Measurements from ENCODE around the gene BMERB1. TPM values are rescaled to one million over a fixed set of nuclear protein-coding genes. Genes with fewer than 3 reads are reported as not detected.
"Not testable (repeated sequence)": the region's sequence is repeated elsewhere in the genome, so short reads cannot be mapped to it uniquely, and the experiment has no call there.

The BMERB1 gene
- total RNA-seq, 1 donor from 2014 or later = 60.7 TPM

DNA sequence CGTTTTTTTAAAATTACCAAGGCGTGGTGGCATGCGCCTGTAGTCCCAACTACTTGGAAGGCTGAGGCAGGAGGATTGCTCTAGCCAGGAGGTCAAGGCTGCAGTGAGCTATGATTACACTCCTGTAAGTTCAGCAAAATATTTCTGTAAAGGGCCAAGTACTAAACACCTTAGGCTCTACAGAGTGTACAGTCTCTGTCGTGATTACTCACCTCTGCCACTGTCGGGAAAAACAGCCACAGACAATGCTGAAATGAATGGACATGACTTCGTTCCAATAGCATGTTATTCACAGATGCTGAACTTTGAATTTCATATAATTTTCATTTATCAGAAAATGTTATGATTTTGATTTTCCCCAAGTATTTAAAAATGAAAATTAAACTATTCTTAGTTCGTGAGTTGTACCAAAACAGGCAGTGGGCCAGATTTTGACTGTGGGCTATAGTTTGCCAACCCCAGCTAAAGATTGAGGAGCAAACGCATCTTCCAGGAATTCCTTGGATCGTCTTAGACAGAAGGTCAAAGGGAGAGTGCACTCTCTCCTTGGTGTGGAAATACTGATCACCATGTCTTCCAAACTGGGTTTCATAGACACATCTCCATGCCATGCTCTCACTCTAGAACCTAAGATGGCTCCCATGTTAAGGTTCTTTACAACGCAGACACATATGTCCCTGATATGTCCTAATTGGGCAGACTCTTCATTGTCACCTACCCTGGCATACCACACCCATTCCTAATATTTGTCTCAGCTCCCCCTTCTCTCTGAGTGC, 119.1 kb downstream of the BMERB1 start:
- DNase-seq (ENCODE audit: low spot score) = no peak

GRCh38 chr16:15556130-15556529, 121.7 kb downstream of the BMERB1 start:
- no peak for DNase-seq (ENCODE audit: low spot score)

- DNase-seq (ENCODE audit: low spot score) = no peak
These were observed 122.9 kb downstream of the BMERB1 start for GRCh38 chr16:15557258-15557657.

- no peak for DNase-seq (ENCODE audit: low spot score)
These were observed 124.8 kb downstream of the BMERB1 start for GRCh38 chr16:15559176-15559575.

DNA sequence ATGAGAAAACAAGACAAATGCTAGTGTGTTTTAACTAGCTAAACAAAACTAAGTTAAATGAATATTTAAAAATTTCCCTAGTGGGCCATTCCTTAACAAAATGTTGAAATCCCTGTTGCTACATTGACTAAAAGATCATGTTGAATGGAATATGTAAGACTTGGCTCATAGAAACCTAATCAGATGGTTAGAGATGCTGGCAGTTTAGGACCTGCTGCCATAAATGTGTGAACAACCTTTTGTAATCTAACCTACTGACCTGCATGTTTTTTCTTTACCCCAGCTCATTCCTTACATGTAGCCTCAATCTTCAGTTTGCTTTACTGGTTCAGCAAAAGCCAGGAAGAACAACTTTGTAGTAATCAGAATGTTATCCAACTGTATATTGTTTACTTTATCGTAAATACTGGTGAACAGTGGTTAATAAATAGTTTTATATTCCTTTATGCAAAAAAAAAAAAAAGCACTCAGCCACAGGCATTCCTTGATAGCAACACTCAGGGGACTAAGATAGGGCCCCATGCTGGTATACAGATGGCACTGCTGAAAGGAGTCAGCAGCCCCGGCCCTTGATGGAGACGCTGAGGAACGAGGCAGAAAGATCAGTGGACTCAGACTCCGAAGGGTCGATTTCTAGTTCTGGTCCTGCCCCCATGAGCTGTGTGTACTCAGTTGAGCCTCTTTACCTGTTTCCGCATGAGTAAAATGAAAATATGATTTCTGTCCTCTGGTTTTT, 130.4 kb downstream of the BMERB1 start:
- DNase-seq (ENCODE audit: low spot score) = no peak

GRCh38 chr16:15566095-15566494, 131.7 kb downstream of the BMERB1 start:
- no peak for DNase-seq (ENCODE audit: low spot score)

DNA sequence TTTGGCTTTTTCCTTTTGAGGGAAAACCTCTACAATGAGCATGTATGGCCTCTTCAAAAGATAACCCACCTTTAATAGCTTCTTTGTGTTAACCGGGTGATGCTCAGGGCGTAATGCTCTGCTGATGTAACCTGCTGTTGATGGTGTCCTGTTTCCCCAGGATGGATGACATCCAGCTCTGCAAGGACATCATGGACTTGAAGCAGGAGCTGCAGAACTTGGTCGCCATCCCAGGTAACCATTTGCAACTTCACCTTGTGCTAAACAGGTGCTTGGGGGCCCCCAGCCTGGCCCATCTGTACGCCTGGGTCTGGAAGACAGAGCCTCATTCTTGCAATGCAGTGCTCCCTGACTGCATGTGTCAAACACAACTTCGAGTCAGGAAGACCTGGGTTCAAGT, 133.4 kb downstream of the BMERB1 start:
- no peak for DNase-seq (ENCODE audit: low spot score)

GRCh38 chr16:15570666-15571065, 136.3 kb downstream of the BMERB1 start:
- not testable (repeated sequence) for DNase-seq (ENCODE audit: low spot score)

DNA sequence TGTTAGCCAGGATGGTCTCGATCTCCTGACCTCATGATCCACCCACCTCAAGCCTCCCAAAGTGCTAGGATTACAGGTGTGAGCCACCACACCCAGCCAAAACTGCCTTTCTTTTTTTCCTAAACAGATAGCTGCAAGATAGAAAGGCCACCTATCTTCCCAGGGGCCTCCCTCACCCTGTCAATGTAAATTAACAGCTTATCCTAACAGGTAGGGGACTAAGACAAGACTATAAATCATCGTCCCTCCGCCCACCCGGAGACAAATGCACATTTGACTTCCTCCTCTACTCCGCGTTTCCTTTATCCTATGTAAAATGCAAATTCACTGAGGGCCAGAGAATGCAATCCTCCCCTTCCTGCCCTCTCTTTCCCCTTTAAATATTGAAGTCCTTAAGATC, 137.2 kb downstream of the BMERB1 start:
- DNase-seq (ENCODE audit: low spot score) = no peak

- DNase-seq (ENCODE audit: low spot score) = no peak
These were observed 138.1 kb downstream of the BMERB1 start for GRCh38 chr16:15572329-15573001.

DNA sequence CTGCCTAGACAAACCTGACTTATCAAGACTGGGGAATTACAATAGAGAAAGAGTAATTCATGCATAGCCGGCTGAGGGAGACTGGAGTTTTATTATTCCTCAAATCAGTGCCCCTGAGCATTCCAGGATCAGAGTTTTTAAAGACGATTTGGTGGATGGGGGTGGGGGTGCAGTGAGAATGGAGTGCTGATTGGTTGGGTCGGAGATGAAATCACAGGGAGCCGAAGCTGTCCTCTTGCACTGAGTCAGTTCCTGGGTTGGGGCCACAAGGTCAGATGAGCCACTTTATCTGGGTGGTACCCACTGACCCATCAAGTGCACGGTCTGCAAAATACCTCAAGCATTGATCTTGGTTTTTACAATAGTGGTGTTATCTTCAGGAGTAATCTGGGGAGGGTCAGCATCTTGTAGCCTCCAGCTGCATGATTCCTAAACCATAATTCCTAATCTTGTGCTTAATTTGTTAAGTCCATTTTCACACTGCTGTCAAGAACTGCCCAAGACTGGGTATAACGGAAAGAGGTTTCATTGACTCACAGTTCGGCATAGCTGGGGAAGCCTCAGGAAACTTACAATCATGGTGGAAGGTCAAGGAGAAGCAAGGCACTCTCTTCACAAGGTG, 139.0 kb downstream of the BMERB1 start:
- DNase-seq (ENCODE audit: low spot score) = no peak

DNA sequence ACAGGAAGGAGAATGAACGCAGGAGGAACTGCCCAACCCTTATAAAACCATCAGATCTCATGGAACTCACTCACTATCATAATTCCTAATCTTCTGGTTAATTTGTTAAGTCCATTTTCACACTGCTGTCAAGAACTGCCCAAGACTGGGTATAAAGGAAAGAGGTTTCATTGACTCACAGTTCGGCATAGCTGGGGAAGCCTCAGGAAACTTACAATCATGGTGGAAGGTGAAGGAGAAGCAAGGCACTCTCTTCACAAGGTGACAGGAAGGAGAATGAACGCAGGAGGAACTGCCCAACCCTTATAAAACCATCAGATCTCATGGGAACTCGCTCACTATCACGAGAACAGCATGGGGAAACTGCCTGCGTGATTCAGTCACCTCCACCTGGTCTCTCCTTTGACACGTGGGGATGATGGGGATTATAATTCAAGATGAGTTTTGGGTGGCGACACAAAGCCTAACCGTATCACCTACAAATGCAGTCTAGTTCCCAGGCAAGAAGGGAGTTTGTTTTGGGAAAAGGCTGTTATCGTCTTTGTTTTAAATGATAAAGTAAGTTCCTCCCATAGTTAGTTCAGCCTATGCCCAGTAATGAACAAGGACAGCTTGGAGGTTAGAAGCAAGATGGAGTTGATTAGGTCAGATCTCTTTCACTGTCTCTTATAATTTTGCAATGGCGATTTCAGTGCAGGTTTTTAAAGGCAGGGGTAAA, 139.7 kb downstream of the BMERB1 start:
- not testable (repeated sequence) for DNase-seq (ENCODE audit: low spot score)

DNA sequence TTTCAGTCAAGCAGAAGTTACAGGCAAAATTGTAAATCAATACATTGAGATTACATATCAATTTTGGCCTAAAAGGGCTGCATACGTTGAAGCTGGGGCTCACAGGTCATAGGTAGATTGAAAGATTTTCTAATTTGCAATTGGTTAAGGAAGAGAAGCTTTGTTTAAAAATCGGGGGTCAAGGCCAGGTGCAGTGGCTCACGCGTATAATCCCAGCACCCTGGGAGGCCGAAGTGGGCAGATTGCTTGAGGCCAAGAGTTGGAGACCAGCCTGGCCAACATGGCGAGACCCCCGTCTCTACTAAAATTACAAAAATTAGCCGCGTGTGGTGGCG, 140.2 kb downstream of the BMERB1 start:
- no peak for DNase-seq (ENCODE audit: low spot score)

GRCh38 chr16:15575293-15576049, 141.1 kb downstream of the BMERB1 start:
- no peak for DNase-seq (ENCODE audit: low spot score)

DNA sequence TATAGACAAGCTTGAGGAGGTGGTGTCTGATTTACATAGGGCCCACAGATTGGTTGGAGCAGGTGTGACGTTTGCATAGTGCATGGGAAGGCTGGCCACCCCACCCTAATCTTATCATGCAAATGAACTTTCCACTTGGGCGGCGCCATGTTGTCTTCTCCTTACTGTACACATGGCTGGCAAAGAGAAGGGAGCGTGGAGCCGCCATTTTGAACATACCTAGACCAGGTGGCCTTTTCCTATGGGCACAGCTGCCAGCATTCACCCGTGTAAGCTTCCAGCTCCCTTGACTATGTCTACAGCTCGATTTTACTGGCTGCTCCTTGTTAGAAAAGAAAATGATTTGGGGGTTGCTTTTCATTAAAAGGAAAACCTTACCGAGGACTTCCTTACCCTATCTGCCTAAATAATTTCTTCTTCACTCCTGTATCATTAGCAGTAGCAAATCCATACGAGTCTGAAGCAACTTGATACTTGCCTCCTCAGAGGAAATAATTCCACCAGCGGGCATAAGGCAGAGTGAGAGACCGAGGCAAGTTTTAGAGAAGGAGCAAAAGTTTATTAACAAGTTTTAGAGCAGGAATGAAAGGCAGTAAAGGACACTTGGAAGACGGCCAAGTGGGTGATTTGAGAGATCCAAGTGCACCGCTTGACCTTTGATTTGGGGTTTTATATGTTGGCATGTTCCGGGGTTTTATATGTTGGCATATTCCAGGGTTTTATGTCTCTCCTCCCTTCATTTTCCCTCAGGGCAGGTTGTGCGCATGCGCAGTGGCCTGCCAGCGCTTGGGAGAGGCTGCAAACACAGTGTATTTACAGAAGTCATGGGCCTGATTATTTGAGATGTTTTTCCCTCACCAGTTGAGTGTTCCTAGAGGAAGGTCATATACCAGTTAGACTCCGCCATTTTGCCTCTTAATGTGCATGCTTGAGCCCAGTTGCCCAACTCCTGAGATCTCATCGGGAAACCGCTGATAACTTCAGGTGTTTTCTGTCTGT, 142.9 kb downstream of the BMERB1 start:
- DNase-seq (ENCODE audit: low spot score) = no peak

- no peak for DNase-seq (ENCODE audit: low spot score)
These were observed 144.4 kb downstream of the BMERB1 start for GRCh38 chr16:15578824-15579223.

DNA sequence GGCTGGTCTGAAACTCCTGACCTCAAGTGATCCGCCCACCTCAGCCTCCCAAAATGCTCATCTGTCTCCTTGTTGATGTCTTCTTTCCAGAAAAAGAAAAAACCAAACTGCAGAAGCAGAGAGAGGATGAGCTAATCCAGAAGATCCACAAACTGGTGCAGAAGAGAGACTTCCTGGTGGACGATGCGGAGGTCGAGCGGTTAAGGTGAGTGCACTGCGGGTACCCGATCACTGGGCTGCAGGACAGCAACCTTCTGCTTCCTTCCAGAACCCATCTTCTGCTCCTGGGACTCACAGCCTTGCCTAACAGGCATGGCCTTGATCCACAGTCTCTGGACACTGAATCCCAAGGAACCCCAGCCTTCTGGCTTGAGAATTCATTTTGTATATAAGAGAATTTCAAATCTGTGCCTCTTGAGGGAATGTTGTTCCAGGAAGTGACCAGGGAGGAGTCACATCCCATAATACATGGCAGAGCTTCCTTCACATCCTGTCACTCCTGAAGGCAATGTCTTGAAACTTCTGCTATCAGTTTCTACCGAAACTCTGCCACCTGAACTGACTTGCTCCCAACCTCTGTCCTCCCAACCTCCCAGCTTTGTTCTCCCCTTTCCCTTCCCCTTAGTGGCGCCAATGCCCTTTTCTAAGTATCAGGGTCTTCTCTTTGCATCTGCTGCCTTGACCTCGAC, 146.9 kb downstream of the BMERB1 start:
- DNase-seq (ENCODE audit: low spot score) = no peak

DNA sequence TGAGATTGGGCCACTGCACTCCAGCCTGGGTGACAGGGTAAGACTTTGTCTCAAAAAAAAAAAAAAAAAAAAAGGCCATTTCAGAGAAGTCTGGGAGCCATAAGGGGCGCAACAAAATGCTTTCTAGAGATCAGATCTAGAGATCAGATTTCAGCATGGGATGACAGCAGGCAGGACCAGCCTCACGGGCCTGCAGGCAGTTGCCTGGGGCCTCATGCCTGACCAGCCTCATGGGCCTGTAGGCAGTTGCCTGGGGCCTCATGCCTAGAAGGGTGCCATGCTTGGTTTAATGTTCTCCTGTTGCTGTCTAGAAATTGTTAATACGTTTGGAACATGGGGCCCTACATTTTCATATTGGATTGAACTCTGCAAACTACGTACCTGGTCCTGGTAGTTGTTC, 149.1 kb downstream of the BMERB1 start:
- no peak for DNase-seq (ENCODE audit: low spot score)

GRCh38 chr16:15585956-15586355, 151.6 kb downstream of the BMERB1 start:
- DNase-seq (ENCODE audit: low spot score) = no peak
